LNCAP (cell line): ENCODE results near the gene RPUSD3.

Experiments used
- CTCF ChIP-seq: fragments of 450-650 bp; IDR thresholded peaks from 2 replicates; pipeline ENCODE4 v1.5.1; 2017; ENCODE audit warnings: mild to moderate bottlenecking

RPUSD3 gene

DNA sequence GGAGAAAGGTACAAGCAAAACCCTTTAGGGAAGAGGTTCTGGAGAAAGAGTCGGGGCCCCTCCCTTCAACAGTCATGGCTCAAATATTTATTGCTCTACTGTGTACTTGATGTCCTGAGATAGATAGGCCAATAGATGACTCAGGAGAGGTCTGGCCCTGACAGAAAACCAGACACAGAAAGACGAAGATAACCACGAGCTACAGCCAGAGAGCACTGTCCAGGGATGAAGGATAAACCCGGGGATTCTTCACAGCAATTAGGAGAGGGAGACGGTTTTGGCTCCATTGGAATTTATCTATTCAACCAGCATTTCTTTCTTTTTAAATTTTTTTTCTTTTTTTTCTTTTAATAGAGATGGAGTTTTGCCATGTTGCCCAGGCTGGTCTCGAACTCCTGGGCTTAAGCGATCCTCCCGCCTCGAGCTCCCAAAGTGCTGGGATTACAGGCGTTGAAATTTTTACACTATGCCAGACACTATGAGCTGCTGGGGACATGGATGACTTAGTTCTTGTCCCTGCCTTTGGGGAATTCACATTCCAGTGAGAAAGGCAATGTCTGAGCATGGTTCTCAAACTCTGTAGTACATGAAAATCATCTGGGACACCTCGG, 40.9 kb upstream of the RPUSD3 start:
- TF ChIP-seq CTCF, result no peak

DNA sequence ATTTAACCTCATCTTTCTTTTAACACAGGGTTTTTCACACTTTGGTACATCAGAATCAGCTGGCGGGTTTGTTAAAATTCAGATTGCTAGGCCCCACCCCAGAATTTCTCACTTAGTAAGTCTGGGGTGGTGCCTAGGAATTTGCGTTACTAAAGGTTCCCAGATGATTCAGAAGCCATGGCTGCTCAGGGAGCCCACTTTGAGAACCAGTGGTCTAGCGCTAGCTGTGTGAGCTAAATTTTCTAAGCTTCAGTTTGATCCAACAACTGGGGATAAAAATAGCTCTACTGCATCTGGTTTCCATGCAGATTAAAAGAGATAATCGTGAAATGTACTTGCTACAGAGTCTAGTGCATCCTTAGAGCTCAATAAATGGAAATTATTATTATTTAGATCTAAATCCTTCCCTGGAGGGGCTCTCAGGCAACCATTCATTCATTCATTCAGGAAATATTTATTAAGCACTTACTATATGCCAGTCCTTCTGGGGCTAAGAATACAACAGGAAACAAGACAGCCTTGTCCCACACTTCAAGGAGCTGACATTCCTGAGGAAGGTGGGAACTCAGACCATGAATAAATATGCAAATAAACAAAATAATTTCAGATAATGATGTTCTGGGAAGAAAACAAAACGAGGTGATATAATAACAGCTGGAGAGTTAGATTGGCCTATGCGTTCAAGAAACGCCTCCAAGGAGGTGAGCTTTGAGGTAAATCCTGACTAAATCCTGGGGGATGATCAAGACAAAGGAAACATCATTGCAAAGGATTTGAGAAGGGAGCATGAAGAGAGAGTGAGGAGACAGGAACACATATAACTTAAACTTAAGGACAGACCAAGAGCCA, 40.1 kb upstream of the RPUSD3 start:
- TF ChIP-seq CTCF, result no peak

DNA sequence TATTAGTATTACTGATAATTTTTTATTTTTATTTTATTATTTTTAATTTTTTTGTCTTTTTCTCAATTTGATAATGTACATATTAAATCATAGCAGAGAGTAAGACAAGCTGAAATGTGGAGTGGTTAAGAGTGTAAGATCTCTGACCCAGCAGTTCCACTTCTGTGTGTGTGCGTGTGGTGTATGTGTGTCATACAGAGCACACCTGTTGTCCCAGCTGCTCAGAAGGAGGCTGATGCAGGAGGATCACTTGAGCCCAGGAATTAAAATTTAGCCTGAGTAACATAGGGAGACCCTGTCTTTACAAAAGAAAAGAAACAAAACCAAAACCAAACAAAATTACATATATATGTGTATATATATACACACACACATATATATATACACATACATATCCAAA, 37.6 kb upstream of the RPUSD3 start:
- TF ChIP-seq CTCF, result no peak

GRCh38 chr3:9879830-9880549, 36.2 kb upstream of the RPUSD3 start, which contains the start of gene CIDEC:
Gene CIDEC (minus strand): TSS chr3:9880253. CDS start chr3:9878486, 1,767 bp downstream.
- no peak for TF ChIP-seq CTCF

GRCh38 chr3:9878700-9879099, 34.9 kb upstream of the RPUSD3 start:
- no peak for TF ChIP-seq CTCF

DNA sequence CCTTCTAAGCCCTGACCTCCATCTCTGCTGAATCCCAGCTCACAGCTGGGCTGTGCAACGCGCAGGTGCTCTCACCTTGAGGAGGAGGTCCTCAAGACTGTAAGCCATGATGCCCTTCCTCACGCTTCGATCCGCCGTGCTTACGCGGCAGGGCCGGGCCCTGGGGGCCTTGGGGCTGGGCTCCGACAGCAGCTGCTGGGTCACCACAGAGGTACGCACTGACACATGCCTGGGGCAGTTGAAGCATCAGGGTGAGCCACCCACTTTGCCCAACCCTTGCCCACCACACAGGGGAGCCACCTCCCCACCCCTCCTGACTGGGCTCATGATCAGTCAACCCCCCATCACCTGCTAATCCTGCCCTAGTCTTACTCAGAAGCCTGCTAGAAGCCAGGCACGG, 33.2 kb upstream of the RPUSD3 start:
- no peak for TF ChIP-seq CTCF

- no peak for TF ChIP-seq CTCF
These were observed 31.6 kb upstream of the RPUSD3 start for GRCh38 chr3:9875448-9875847.
